ENCODE results near the gene AK1.

GRCh38 chr9:127925959-127926905 lies 48.8 kb upstream of the AK1 start:
- TF ChIP-seq POLR2A (IDR thresholded peaks at IDR 0.05; ENCODE audit: low read depth, low read length) = no peak
- TF ChIP-seq CTCF (IDR thresholded peaks at IDR 0.05; ENCODE audit: extremely low read depth in 1 of 2, insufficient read depth in 1 of 2, low read depth in 1 of 2, low read length in 2 of 2) = no peak
- no peak for TF ChIP-seq POLR2AphosphoS5 (IDR thresholded peaks at IDR 0.05; ENCODE audit: insufficient read depth, low read depth, low read length)
- TF ChIP-seq EZH2 (IDR thresholded peaks at IDR 0.05; ENCODE audit: borderline replicate concordance, low read depth, low read length, severe bottlenecking) = no peak
- TF ChIP-seq MAX (IDR thresholded peaks at IDR 0.05; ENCODE audit: insufficient read depth, insufficient read length) = no peak
- TF ChIP-seq JUN (IDR thresholded peaks at IDR 0.05; ENCODE audit: borderline replicate concordance, insufficient read depth, insufficient read length, low read depth) = no peak
- TF ChIP-seq MYC (IDR thresholded peaks at IDR 0.05; ENCODE audit: low read depth, low read length) = no peak
- no peak for TF ChIP-seq GATA2 (IDR thresholded peaks at IDR 0.05; ENCODE audit: insufficient read depth, insufficient read length, low read depth, low read length)
- TF ChIP-seq FOS (IDR thresholded peaks at IDR 0.05; ENCODE audit: borderline replicate concordance, insufficient read depth, low read length) = no peak

Data from endothelial cell of umbilical vein (primary cell).